ENCODE data around the gene MAT2B.
A peak's percentile ranks its signal among the peaks of the same experiment; 100 is the strongest.

MAT2B gene

DNA sequence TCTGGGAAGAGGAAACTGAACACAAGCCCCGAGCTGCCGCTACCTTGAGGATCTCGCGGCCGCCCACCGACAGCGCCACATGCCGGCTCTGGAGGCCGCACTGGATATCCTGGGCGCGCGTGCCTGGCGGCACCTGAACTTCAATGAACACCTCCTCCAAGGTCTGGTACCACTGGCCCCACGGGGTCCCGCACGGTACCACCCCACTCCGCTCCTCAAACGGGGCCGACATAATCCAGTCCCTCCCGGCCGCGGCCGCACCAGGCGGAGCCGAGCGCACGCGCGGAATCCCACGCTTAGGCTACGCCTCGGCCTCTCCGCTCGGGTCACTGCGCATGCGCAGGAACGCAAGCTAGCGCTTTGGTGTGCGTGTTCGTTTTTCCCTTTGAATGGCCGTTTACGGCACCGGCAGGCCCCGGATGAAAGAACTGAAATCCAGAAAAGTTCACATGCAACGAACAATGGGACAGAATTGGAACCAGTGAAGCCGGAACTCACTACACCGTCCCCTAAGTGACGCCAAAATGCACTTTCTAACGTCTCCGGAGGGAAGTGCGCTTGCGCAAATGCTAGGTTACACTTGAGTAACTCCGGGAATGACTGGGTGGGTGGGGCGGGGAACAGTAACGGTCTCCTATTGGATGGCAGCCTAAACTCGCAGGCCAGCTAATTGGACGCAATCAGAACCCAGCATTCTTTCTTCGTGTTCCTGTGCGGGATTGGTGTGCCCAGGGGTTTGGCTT is 45.4 kb upstream of the MAT2B start, which contains the start of gene NUDCD2 (continued):
- TF ChIP-seq, protein P1, sequence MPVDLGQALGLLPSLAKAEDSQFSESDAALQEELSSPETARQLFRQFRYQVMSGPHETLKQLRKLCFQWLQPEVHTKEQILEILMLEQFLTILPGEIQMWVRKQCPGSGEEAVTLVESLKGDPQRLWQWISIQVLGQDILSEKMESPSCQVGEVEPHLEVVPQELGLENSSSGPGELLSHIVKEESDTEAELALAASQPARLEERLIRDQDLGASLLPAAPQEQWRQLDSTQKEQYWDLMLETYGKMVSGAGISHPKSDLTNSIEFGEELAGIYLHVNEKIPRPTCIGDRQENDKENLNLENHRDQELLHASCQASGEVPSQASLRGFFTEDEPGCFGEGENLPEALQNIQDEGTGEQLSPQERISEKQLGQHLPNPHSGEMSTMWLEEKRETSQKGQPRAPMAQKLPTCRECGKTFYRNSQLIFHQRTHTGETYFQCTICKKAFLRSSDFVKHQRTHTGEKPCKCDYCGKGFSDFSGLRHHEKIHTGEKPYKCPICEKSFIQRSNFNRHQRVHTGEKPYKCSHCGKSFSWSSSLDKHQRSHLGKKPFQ (tag by site-specific recombination; IDR thresholded peaks at IDR 0.05): no peak
- TF ChIP-seq ZNF555 (tag by site-specific recombination; conservative IDR thresholded peaks at IDR 0.05): no peak
- TF ChIP-seq ZNF112 (tag by site-specific recombination; IDR thresholded peaks at IDR 0.05): no peak
- peak; percentile 79 for TF ChIP-seq GLIS2 (tag by site-specific recombination; IDR thresholded peaks at IDR 0.05)
- TF ChIP-seq, protein P2, sequence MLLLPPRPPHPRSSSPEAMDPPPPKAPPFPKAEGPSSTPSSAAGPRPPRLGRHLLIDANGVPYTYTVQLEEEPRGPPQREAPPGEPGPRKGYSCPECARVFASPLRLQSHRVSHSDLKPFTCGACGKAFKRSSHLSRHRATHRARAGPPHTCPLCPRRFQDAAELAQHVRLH (tag by site-specific recombination; IDR thresholded peaks at IDR 0.05): no peak
- peak; percentile 80 for TF ChIP-seq ZNF335 (tag by site-specific recombination; conservative IDR thresholded peaks at IDR 0.05)
- TF ChIP-seq, protein P3, sequence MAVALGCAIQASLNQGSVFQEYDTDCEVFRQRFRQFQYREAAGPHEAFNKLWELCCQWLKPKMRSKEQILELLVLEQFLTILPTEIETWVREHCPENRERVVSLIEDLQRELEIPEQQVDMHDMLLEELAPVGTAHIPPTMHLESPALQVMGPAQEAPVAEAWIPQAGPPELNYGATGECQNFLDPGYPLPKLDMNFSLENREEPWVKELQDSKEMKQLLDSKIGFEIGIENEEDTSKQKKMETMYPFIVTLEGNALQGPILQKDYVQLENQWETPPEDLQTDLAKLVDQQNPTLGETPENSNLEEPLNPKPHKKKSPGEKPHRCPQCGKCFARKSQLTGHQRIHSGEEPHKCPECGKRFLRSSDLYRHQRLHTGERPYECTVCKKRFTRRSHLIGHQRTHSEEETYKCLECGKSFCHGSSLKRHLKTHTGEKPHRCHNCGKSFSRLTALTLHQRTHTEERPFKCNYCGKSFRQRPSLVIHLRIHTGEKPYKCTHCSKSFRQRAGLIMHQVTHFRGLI (tag by site-specific recombination; IDR thresholded peaks at IDR 0.05): peak; percentile 60; the same call in 1 of the 2 replicates
- TF ChIP-seq, protein P4, sequence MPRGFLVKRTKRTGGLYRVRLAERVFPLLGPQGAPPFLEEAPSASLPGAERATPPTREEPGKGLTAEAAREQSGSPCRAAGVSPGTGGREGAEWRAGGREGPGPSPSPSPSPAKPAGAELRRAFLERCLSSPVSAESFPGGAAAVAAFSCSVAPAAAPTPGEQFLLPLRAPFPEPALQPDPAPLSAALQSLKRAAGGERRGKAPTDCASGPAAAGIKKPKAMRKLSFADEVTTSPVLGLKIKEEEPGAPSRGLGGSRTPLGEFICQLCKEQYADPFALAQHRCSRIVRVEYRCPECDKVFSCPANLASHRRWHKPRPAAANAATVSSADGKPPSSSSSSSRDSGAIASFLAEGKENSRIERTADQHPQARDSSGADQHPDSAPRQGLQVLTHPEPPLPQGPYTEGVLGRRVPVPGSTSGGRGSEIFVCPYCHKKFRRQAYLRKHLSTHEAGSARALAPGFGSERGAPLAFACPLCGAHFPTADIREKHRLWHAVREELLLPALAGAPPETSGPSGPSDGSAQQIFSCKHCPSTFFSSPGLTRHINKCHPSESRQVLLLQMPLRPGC (tag by site-specific recombination; IDR thresholded peaks at IDR 0.05): no peak
- TF ChIP-seq ZIC2 (tag by site-specific recombination; IDR thresholded peaks at IDR 0.05): no peak
- TF ChIP-seq KLF16 (tag by site-specific recombination; IDR thresholded peaks at IDR 0.05): no peak
- TF ChIP-seq, protein P5, sequence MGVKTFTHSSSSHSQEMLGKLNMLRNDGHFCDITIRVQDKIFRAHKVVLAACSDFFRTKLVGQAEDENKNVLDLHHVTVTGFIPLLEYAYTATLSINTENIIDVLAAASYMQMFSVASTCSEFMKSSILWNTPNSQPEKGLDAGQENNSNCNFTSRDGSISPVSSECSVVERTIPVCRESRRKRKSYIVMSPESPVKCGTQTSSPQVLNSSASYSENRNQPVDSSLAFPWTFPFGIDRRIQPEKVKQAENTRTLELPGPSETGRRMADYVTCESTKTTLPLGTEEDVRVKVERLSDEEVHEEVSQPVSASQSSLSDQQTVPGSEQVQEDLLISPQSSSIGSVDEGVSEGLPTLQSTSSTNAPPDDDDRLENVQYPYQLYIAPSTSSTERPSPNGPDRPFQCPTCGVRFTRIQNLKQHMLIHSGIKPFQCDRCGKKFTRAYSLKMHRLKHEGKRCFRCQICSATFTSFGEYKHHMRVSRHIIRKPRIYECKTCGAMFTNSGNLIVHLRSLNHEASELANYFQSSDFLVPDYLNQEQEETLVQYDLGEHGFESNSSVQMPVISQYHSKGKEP (tag by site-specific recombination; IDR thresholded peaks at IDR 0.05): no peak
- TF ChIP-seq, protein P6, sequence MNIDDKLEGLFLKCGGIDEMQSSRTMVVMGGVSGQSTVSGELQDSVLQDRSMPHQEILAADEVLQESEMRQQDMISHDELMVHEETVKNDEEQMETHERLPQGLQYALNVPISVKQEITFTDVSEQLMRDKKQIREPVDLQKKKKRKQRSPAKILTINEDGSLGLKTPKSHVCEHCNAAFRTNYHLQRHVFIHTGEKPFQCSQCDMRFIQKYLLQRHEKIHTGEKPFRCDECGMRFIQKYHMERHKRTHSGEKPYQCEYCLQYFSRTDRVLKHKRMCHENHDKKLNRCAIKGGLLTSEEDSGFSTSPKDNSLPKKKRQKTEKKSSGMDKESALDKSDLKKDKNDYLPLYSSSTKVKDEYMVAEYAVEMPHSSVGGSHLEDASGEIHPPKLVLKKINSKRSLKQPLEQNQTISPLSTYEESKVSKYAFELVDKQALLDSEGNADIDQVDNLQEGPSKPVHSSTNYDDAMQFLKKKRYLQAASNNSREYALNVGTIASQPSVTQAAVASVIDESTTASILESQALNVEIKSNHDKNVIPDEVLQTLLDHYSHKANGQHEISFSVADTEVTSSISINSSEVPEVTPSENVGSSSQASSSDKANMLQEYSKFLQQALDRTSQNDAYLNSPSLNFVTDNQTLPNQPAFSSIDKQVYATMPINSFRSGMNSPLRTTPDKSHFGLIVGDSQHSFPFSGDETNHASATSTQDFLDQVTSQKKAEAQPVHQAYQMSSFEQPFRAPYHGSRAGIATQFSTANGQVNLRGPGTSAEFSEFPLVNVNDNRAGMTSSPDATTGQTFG (tag by site-specific recombination; IDR thresholded peaks at IDR 0.05; ENCODE audit: borderline replicate concordance): no peak
- TF ChIP-seq IKZF3 (tag by site-specific recombination; IDR thresholded peaks at IDR 0.05): no peak; the same call in 1 of the 2 replicates
- peak; percentile 66; the same call in 1 of the 2 replicates for TF ChIP-seq ZNF610 (tag by site-specific recombination; IDR thresholded peaks at IDR 0.05; ENCODE audit: borderline replicate concordance)
- TF ChIP-seq, protein P7, sequence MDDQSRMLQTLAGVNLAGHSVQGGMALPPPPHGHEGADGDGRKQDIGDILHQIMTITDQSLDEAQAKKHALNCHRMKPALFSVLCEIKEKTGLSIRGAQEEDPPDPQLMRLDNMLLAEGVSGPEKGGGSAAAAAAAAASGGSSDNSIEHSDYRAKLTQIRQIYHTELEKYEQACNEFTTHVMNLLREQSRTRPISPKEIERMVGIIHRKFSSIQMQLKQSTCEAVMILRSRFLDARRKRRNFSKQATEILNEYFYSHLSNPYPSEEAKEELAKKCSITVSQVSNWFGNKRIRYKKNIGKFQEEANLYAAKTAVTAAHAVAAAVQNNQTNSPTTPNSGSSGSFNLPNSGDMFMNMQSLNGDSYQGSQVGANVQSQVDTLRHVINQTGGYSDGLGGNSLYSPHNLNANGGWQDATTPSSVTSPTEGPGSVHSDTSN (CRISPR knock-in tag; IDR thresholded peaks at IDR 0.05): no peak
- TF ChIP-seq GLI2 (tag by site-specific recombination; IDR thresholded peaks at IDR 0.05; ENCODE audit: borderline replicate concordance, low read depth): no peak
- TF ChIP-seq HOXC10 (CRISPR knock-in tag; IDR thresholded peaks at IDR 0.05): no peak
- TF ChIP-seq, protein P8, sequence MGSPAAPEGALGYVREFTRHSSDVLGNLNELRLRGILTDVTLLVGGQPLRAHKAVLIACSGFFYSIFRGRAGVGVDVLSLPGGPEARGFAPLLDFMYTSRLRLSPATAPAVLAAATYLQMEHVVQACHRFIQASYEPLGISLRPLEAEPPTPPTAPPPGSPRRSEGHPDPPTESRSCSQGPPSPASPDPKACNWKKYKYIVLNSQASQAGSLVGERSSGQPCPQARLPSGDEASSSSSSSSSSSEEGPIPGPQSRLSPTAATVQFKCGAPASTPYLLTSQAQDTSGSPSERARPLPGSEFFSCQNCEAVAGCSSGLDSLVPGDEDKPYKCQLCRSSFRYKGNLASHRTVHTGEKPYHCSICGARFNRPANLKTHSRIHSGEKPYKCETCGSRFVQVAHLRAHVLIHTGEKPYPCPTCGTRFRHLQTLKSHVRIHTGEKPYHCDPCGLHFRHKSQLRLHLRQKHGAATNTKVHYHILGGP (tag by site-specific recombination; IDR thresholded peaks at IDR 0.05): no peak
- no peak for TF ChIP-seq MZF1 (tag by site-specific recombination; IDR thresholded peaks at IDR 0.05; ENCODE audit: borderline replicate concordance)
- peak; percentile 37; the same call in 1 of the 2 replicates for TF ChIP-seq OVOL3 (tag by site-specific recombination; IDR thresholded peaks at IDR 0.05)
- TF ChIP-seq, protein P9, sequence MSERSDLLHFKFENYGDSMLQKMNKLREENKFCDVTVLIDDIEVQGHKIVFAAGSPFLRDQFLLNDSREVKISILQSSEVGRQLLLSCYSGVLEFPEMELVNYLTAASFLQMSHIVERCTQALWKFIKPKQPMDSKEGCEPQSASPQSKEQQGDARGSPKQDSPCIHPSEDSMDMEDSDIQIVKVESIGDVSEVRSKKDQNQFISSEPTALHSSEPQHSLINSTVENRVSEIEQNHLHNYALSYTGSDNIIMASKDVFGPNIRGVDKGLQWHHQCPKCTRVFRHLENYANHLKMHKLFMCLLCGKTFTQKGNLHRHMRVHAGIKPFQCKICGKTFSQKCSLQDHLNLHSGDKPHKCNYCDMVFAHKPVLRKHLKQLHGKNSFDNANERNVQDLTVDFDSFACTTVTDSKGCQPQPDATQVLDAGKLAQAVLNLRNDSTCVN (tag by site-specific recombination; optimal IDR thresholded peaks at IDR 0.05): peak; percentile 96
